Chondrocyte (in vitro differentiated cells): Measurements from ENCODE around the gene CEP135. TPM values are rescaled to one million over a fixed set of nuclear protein-coding genes. Genes with fewer than 3 reads are reported as not detected.
A peak's percentile ranks its signal among the peaks of the same experiment; 100 is the strongest.

Experiments
- DNase-seq: peaks from one replicate; pipeline ENCODE4 v3.0.0; 2021; ENCODE audit warnings: mixed read lengths, low spot score
- H3K27ac Mint-ChIP-seq: one replicate; pipeline ENCODE4 v1.8.0; 2021; ENCODE audit warnings: mild to moderate bottlenecking, moderate library complexity, mixed read lengths; ENCODE audit not compliant: unreplicated experiment
- H3K27me3 Mint-ChIP-seq: 2 replicates; pipeline ENCODE4 v1.8.0; 2021; ENCODE audit warnings: low read depth, mixed read lengths
- H3K36me3 Mint-ChIP-seq: 2 replicates; pipeline ENCODE4 v1.8.0; 2021; ENCODE audit warnings: low read depth, mixed read lengths
- H3K4me1 Mint-ChIP-seq: 2 replicates; pipeline ENCODE4 v1.8.0; 2021; ENCODE audit warnings: low read depth, mild to moderate bottlenecking, mixed read lengths
- H3K4me3 Mint-ChIP-seq: one replicate; pipeline ENCODE4 v1.8.0; 2021; ENCODE audit warnings: mild to moderate bottlenecking, moderate library complexity, mixed read lengths; ENCODE audit not compliant: unreplicated experiment
- H3K9me3 Mint-ChIP-seq: 2 replicates; pipeline ENCODE4 v1.8.0; 2021; ENCODE audit warnings: low read depth, mixed read lengths
- total RNA-seq: library from RNA; stranded (reverse); gene quantifications from 3 replicates; pipeline ENCODE4 v1.2.1, GENCODE V29; 2021
- TF ChIP-seq, protein P1 (sequence below): fragments of 200-600 bp; sonication (generic); IDR thresholded peaks from 2 replicates; pipeline ENCODE4 v1.5.0; 2021; ENCODE audit warnings: antibody characterized with exemption, mild to moderate bottlenecking, moderate library complexity

CEP135 gene
- total RNA-seq, 1 donor from 2014 or later: 5.2 TPM

DNA sequence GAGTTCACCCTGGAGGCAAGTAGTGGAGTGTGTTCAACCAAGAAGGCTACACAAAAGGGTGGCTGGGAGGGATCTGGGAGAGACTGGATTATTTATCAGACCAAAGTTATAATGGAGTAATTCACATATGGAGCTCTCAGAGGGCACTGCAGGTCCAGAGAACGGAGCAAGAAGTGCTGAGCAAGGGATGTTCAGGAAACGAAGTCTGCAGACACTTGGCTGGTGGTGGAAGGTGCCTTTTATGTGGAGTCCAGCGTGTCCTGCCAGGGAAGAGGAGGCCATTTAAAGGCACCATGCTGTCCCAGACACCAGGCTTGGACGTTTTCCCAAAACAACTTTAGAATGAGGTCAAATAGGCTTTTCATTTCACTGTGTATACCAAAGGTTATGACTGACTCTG, 130.1 kb downstream of the CEP135 start:
- Mint-ChIP-seq H3K9me3 (no peaks in the 10 kb centered on the region), H3K27ac (peak overlapping the region; percentile 80), H3K36me3 (no peaks in the 10 kb centered on the region), H3K4me3 (no peak overlapping the region), H3K27me3 (no peaks in the 10 kb centered on the region), H3K4me1 (peaks cover 24% of the 10 kb centered on the region)
- TF ChIP-seq, protein P1, sequence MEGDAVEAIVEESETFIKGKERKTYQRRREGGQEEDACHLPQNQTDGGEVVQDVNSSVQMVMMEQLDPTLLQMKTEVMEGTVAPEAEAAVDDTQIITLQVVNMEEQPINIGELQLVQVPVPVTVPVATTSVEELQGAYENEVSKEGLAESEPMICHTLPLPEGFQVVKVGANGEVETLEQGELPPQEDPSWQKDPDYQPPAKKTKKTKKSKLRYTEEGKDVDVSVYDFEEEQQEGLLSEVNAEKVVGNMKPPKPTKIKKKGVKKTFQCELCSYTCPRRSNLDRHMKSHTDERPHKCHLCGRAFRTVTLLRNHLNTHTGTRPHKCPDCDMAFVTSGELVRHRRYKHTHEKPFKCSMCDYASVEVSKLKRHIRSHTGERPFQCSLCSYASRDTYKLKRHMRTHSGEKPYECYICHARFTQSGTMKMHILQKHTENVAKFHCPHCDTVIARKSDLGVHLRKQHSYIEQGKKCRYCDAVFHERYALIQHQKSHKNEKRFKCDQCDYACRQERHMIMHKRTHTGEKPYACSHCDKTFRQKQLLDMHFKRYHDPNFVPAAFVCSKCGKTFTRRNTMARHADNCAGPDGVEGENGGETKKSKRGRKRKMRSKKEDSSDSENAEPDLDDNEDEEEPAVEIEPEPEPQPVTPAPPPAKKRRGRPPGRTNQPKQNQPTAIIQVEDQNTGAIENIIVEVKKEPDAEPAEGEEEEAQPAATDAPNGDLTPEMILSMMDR: peak; percentile 24
- DNase-seq: no peak

DNA sequence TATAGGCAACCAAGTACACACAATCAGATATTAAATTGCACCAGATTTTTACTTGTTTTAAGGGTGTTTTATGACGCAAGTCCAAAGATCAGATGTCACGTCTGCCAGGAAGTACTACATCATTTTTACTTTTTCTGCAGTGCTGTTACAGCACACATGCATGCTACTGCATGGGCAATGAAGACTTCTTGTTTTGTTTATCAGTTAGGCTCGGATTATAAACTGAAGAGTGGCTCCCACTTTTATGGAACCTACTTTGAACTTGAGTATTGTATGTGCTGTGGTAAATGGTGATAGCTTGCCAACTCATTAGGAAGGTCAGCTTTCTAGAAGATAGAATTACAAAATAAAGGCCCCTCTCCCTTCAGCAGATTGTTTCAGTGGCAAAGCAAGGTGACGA, 131.6 kb downstream of the CEP135 start:
- no peak for DNase-seq
- Mint-ChIP-seq H3K4me3 (no peak overlapping the region), H3K27me3 (no peaks in the 10 kb centered on the region), H3K27ac (no peak overlapping the region), H3K36me3 (no peaks in the 10 kb centered on the region), H3K9me3 (no peaks in the 10 kb centered on the region), H3K4me1 (peaks cover 24% of the 10 kb centered on the region)
- TF ChIP-seq, protein P1: no peak

DNA sequence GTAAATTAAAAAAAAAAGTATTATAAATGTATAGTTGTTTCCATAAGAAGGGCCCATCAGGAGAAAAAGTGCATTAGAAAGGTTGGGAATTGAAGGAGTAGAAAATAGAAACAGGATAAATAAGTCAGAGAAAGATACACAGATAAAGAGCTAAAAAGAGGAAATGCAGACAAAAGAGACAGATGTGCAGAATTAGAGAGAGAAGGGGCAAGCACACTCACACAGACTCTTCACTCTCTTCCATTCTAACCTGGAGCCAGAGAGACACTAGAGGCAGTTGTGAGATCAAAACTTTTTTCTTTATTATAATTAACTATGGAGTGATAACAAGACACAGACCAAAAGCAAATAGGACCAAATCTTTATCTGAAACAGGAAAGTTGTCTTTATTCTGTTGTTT, 134.1 kb downstream of the CEP135 start:
- H3K36me3 Mint-ChIP-seq: no peaks in the 10 kb centered on the region
- no peak overlapping the region for H3K4me3 Mint-ChIP-seq
- DNase-seq: no peak
- H3K27ac Mint-ChIP-seq: no peak overlapping the region
- H3K9me3 Mint-ChIP-seq: no peaks in the 10 kb centered on the region
- peaks cover 14% of the 10 kb centered on the region for H3K4me1 Mint-ChIP-seq
- H3K27me3 Mint-ChIP-seq: no peaks in the 10 kb centered on the region
- TF ChIP-seq, protein P1: no peak

Other genes with a start within 250 kb of the CEP135 start
- not detected in 3 replicates for gene EXOC1L, start 129.2 kb upstream of the CEP135 start, total RNA-seq
- gene EXOC1, start 95.3 kb upstream of the CEP135 start, total RNA-seq: 28.9 to 38.8 TPM (median 29.5 TPM) in 3 replicates